ENCODE results near the gene IGSF3.
"Not testable (repeated sequence)": the region's sequence is repeated elsewhere in the genome, so short reads cannot be mapped to it uniquely, and the experiment has no call there.

The IGSF3 gene

GRCh38 chr1:116628448-116628847 lies 39.1 kb downstream of the IGSF3 start:
- DNase-seq = no peak

GRCh38 chr1:116627357-116627756 lies 40.2 kb downstream of the IGSF3 start:
- DNase-seq = not testable (repeated sequence)

- DNase-seq = not testable (repeated sequence)
Measured at GRCh38 chr1:116626915-116627314, 40.6 kb downstream of the IGSF3 start.

GRCh38 chr1:116625155-116625554 lies 42.4 kb downstream of the IGSF3 start:
- not testable (repeated sequence) for DNase-seq

- no peak for DNase-seq
Measured at GRCh38 chr1:116624040-116624439, 43.5 kb downstream of the IGSF3 start.

GRCh38 chr1:116622496-116622895 lies 45.0 kb downstream of the IGSF3 start:
- not testable (repeated sequence) for DNase-seq

GRCh38 chr1:116621756-116622155 lies 45.8 kb downstream of the IGSF3 start:
- DNase-seq = not testable (repeated sequence)

- DNase-seq = not testable (repeated sequence)
Measured at GRCh38 chr1:116620392-116620791, 47.1 kb downstream of the IGSF3 start.

GRCh38 chr1:116619106-116619505 lies 48.4 kb downstream of the IGSF3 start:
- DNase-seq = not testable (repeated sequence)

- DNase-seq = not testable (repeated sequence)
Measured at GRCh38 chr1:116617808-116618207, 49.7 kb downstream of the IGSF3 start.

GRCh38 chr1:116613825-116614224 lies 53.7 kb downstream of the IGSF3 start:
- DNase-seq = not testable (repeated sequence)

- not testable (repeated sequence) for DNase-seq
Measured at GRCh38 chr1:116609801-116610371, 57.6 kb downstream of the IGSF3 start.

- DNase-seq = not testable (repeated sequence)
Measured at GRCh38 chr1:116608841-116609240, 58.7 kb downstream of the IGSF3 start.

- DNase-seq = not testable (repeated sequence)
Measured at GRCh38 chr1:116608151-116608550, 59.4 kb downstream of the IGSF3 start.

GRCh38 chr1:116607463-116607862 lies 60.1 kb downstream of the IGSF3 start:
- not testable (repeated sequence) for DNase-seq

- DNase-seq = peak; percentile 91 to 94
Measured at GRCh38 chr1:116606067-116606466, 61.5 kb downstream of the IGSF3 start.

GRCh38 chr1:116605315-116605714 lies 62.2 kb downstream of the IGSF3 start:
- DNase-seq = no peak

- not testable (repeated sequence) for DNase-seq
Measured at GRCh38 chr1:116604408-116604807, 63.1 kb downstream of the IGSF3 start.

GRCh38 chr1:116603646-116604045 lies 63.9 kb downstream of the IGSF3 start:
- not testable (repeated sequence) for DNase-seq

GRCh38 chr1:116599369-116599768 lies 68.2 kb downstream of the IGSF3 start:
- peak in 1 of 2 donors; percentile 44 for DNase-seq

GRCh38 chr1:116598420-116599036 lies 69.0 kb downstream of the IGSF3 start:
- peak in 1 of 2 donors; percentile 24 for DNase-seq

GRCh38 chr1:116597388-116597787 lies 70.1 kb downstream of the IGSF3 start:
- not testable (repeated sequence) for DNase-seq

GRCh38 chr1:116596742-116597307 lies 70.7 kb downstream of the IGSF3 start:
- peak; percentile 38 to 51 for DNase-seq
